ENCODE results near the gene PCMT1.

DNA sequence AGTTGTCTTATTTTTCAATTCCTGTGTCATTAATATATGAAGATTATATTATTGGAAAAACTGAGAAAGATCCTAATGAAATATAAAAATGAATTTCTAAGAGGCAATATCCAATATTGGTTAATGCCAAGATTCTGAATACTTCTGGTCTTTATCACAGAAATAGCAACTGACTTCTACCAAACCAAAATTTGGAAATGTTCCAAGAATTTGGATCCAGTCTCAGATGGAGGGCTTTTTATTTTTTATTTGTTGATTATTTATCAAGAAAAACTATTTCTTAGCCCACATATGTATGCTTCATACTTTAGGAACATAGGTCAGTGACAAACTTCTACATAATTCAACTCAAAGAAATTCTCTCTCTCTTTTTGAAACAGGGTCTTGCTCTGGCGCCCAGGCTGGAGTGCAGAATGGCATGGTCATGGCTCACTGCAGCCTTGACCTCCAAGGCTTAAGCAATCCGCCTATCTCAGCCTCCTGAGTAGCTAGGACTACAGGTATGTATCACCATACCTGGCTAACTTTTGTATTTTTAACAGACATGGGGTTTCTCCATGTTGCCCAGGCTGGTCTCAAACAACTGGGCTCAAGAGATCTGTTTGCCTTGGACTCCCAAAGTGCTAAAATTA lies 16.3 kb upstream of the PCMT1 start:
- TF ChIP-seq CHD2 (IDR thresholded peaks at IDR 0.05; ENCODE audit: low read length, partially characterized antibody) (no peak), EP300 (IDR thresholded peaks at IDR 0.05) (no peak), CTCF (IDR thresholded peaks at IDR 0.05) (no peak), POLR2A (IDR thresholded peaks at IDR 0.05; ENCODE audit: low read length) (no peak), TP53 (CRISPR knock-in tag; IDR thresholded peaks at IDR 0.05) (no peak)
- TF ChIP-seq, protein P1, sequence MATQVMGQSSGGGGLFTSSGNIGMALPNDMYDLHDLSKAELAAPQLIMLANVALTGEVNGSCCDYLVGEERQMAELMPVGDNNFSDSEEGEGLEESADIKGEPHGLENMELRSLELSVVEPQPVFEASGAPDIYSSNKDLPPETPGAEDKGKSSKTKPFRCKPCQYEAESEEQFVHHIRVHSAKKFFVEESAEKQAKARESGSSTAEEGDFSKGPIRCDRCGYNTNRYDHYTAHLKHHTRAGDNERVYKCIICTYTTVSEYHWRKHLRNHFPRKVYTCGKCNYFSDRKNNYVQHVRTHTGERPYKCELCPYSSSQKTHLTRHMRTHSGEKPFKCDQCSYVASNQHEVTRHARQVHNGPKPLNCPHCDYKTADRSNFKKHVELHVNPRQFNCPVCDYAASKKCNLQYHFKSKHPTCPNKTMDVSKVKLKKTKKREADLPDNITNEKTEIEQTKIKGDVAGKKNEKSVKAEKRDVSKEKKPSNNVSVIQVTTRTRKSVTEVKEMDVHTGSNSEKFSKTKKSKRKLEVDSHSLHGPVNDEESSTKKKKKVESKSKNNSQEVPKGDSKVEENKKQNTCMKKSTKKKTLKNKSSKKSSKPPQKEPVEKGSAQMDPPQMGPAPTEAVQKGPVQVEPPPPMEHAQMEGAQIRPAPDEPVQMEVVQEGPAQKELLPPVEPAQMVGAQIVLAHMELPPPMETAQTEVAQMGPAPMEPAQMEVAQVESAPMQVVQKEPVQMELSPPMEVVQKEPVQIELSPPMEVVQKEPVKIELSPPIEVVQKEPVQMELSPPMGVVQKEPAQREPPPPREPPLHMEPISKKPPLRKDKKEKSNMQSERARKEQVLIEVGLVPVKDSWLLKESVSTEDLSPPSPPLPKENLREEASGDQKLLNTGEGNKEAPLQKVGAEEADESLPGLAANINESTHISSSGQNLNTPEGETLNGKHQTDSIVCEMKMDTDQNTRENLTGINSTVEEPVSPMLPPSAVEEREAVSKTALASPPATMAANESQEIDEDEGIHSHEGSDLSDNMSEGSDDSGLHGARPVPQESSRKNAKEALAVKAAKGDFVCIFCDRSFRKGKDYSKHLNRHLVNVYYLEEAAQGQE (IDR thresholded peaks at IDR 0.05), result no peak
